ENCODE measurements around the gene UBL7.

Gene UBL7

GRCh38 chr15:74460871-74461846 is at the start of gene UBL7:
Gene UBL7 (minus strand): TSS chr15:74461160. CDS start chr15:74458867, 2,293 bp downstream.
- in situ Hi-C loops (cut with HindIII; ENCODE audit: low pct_unique_long_range_greater_than_20kb, low sequenced_read_pairs): no loop called here

GRCh38 chr15:74506515-74506840 is 45.5 kb upstream of the UBL7 start:
- TF ChIP-seq JUND (IDR thresholded peaks at IDR 0.05; ENCODE audit: low read depth): no peak
- DNase-seq (ENCODE audit: low read depth in 1 of 2, low spot score in 1 of 2): no peak
- in situ Hi-C loops (cut with HindIII; ENCODE audit: low pct_unique_long_range_greater_than_20kb, low sequenced_read_pairs): no loop called here

More at GRCh38 chr15:74460871-74461846, at the start of gene UBL7:
- no peak for TF ChIP-seq JUND (IDR thresholded peaks at IDR 0.05; ENCODE audit: low read depth)
- peak; percentile 76 to 97 for DNase-seq (ENCODE audit: low read depth in 1 of 2, low spot score in 1 of 2)

GRCh38 chr15:74505837-74506514 is 45.0 kb upstream of the UBL7 start:
- in situ Hi-C loops (cut with HindIII; ENCODE audit: low pct_unique_long_range_greater_than_20kb, low sequenced_read_pairs): no loop called here
- DNase-seq (ENCODE audit: low read depth in 1 of 2, low spot score in 1 of 2): no peak
- TF ChIP-seq JUND (IDR thresholded peaks at IDR 0.05; ENCODE audit: low read depth): no peak

GRCh38 chr15:74504836-74505235 is 43.9 kb upstream of the UBL7 start:
- TF ChIP-seq JUND (IDR thresholded peaks at IDR 0.05; ENCODE audit: low read depth): no peak
- in situ Hi-C loops (cut with HindIII; ENCODE audit: low pct_unique_long_range_greater_than_20kb, low sequenced_read_pairs): no loop called here
- no peak for DNase-seq (ENCODE audit: low read depth in 1 of 2, low spot score in 1 of 2)

GRCh38 chr15:74504418-74504817 is 43.5 kb upstream of the UBL7 start:
- no peak for TF ChIP-seq JUND (IDR thresholded peaks at IDR 0.05; ENCODE audit: low read depth)

GRCh38 chr15:74502301-74502700 is 41.3 kb upstream of the UBL7 start:
- TF ChIP-seq JUND (IDR thresholded peaks at IDR 0.05; ENCODE audit: low read depth): no peak
- in situ Hi-C loops (cut with HindIII; ENCODE audit: low pct_unique_long_range_greater_than_20kb, low sequenced_read_pairs): no loop called here
- DNase-seq (ENCODE audit: low read depth in 1 of 2, low spot score in 1 of 2): no peak

More at GRCh38 chr15:74504418-74504817, 43.5 kb upstream of the UBL7 start:
- DNase-seq (ENCODE audit: low read depth in 1 of 2, low spot score in 1 of 2): no peak
- in situ Hi-C loops (cut with HindIII; ENCODE audit: low pct_unique_long_range_greater_than_20kb, low sequenced_read_pairs): no loop called here

GRCh38 chr15:74500401-74500800 is 39.4 kb upstream of the UBL7 start:
- in situ Hi-C loops (cut with HindIII; ENCODE audit: low pct_unique_long_range_greater_than_20kb, low sequenced_read_pairs): no loop called here
- TF ChIP-seq JUND (IDR thresholded peaks at IDR 0.05; ENCODE audit: low read depth): no peak
- DNase-seq (ENCODE audit: low read depth in 1 of 2, low spot score in 1 of 2): no peak

GRCh38 chr15:74499366-74499765 is 38.4 kb upstream of the UBL7 start:
- DNase-seq (ENCODE audit: low read depth in 1 of 2, low spot score in 1 of 2): no peak
- in situ Hi-C loops (cut with HindIII; ENCODE audit: low pct_unique_long_range_greater_than_20kb, low sequenced_read_pairs): no loop called here
- no peak for TF ChIP-seq JUND (IDR thresholded peaks at IDR 0.05; ENCODE audit: low read depth)

GRCh38 chr15:74497584-74497983 is 36.6 kb upstream of the UBL7 start:
- no peak for DNase-seq (ENCODE audit: low read depth in 1 of 2, low spot score in 1 of 2)
- no peak for TF ChIP-seq JUND (IDR thresholded peaks at IDR 0.05; ENCODE audit: low read depth)
- in situ Hi-C loops (cut with HindIII; ENCODE audit: low pct_unique_long_range_greater_than_20kb, low sequenced_read_pairs): no loop called here

GRCh38 chr15:74496648-74497047 is 35.7 kb upstream of the UBL7 start:
- DNase-seq (ENCODE audit: low read depth in 1 of 2, low spot score in 1 of 2): no peak
- TF ChIP-seq JUND (IDR thresholded peaks at IDR 0.05; ENCODE audit: low read depth): no peak
- in situ Hi-C loops (cut with HindIII; ENCODE audit: low pct_unique_long_range_greater_than_20kb, low sequenced_read_pairs): no loop called here

GRCh38 chr15:74490339-74490689 is 29.4 kb upstream of the UBL7 start:
- TF ChIP-seq JUND (IDR thresholded peaks at IDR 0.05; ENCODE audit: low read depth): no peak
- no peak for DNase-seq (ENCODE audit: low read depth in 1 of 2, low spot score in 1 of 2)
- in situ Hi-C loops (cut with HindIII; ENCODE audit: low pct_unique_long_range_greater_than_20kb, low sequenced_read_pairs): no loop called here

- TF ChIP-seq JUND (IDR thresholded peaks at IDR 0.05; ENCODE audit: low read depth): no peak
- in situ Hi-C loops (cut with HindIII; ENCODE audit: low pct_unique_long_range_greater_than_20kb, low sequenced_read_pairs): no loop called here
- DNase-seq (ENCODE audit: low read depth in 1 of 2, low spot score in 1 of 2): peak; percentile 65 to 80
Measured at GRCh38 chr15:74489518-74490338, 28.8 kb upstream of the UBL7 start.

Measured in T47D (cell line).